K562 (cell line): ENCODE results near the gene FRRS1. TPM values are rescaled to one million over a fixed set of nuclear protein-coding genes. Genes with fewer than 3 reads are reported as not detected.

ENCODE experiments used
- ATAC-seq: fragments of 200-7000 bp; cut with Tn5 transposase; 3 replicates; pipeline ENCODE4 v1.9.1; 2020; ENCODE audit warnings: moderate library complexity
- BruUV-seq: library from RNA; stranded (reverse); fragments of 400-500 nt; replicated peaks from 2 replicates; lab custom pipeline; 2021; lab: Mats Ljungman, UMichigan
- CTCF ChIA-PET: fragments of 300-600 bp; formaldehyde crosslinking; extraction: SDS; loops from one replicate; lab custom pipeline; 2021; ENCODE audit warnings: low intra/inter-chr PET ratio; lab: Yijun Ruan, JAX
- POLR2A ChIA-PET: fragments of 300-600, 350-650 bp; sonication (Branson Sonifier 250); formaldehyde crosslinking; extraction: SDS; loops from one replicate; lab custom pipeline; 2021; ENCODE audit warnings: antibody characterized with exemption, inconsistent platforms; lab: Yijun Ruan, JAX
- DNase-seq, 4 experiments: peaks; one replicate each; pipeline versions ENCODE4 v3.0.0 to v3.0.0-alpha.2; 2011 to 2018; ENCODE audit warnings: low spot score in 3 of 4, mixed read lengths in 3 of 4; ENCODE audit errors: extremely low read depth in 1 of 4
- FAIRE-seq: peaks from 2 replicates; lab custom pipeline; 2011; peaks lifted over from hg19 to GRCh38; lab: Jason Lieb, UNC
- H2AFZ ChIP-seq: 2 replicates; pipeline ENCODE4 v1.6.0; 2011; ENCODE audit warnings: low read depth, low read length, control low read depth, inconsistent platforms
- H3K27ac ChIP-seq: fragments of 200-600 bp; 3 replicates; pipeline ENCODE4 v1.8.0; 2011; ENCODE audit warnings: low read depth, mild to moderate bottlenecking, control low read depth, inconsistent platforms, low read length, moderate library complexity, mixed read lengths; ENCODE audit errors: extremely low read depth
- H3K27me3 ChIP-seq, 2 experiments: fragments of 300-600 bp in 1 of 2; 2 replicates in 1 of 2; 3 replicates in 1 of 2; pipeline versions ENCODE4 v1.6.0 to v1.8.0; 2011; ENCODE audit warnings: inconsistent platforms in 2 of 2, low read length in 2 of 2, mild to moderate bottlenecking in 1 of 2, mixed read lengths in 1 of 2, moderate library complexity in 1 of 2; ENCODE audit not compliant: control insufficient read depth in 2 of 2, insufficient read depth in 2 of 2
- H3K36me3 ChIP-seq: fragments of 300-600 bp; 3 replicates; pipeline ENCODE4 v1.8.0; 2011; ENCODE audit warnings: mild to moderate bottlenecking, low read length, inconsistent platforms; ENCODE audit not compliant: control insufficient read depth, insufficient read depth
- H3K4me1 ChIP-seq, 2 experiments: fragments of 200-600 bp in 1 of 2; replicated peaks in 1 of 2; 2 replicates in 1 of 2; 3 replicates in 1 of 2; pipeline versions ENCODE4 v1.5.1 to v1.8.0; 2011; ENCODE audit warnings: inconsistent platforms in 2 of 2, low read length in 2 of 2, mild to moderate bottlenecking in 1 of 2, mixed read lengths in 1 of 2, moderate library complexity in 1 of 2; ENCODE audit not compliant: control insufficient read depth in 2 of 2, insufficient read depth in 2 of 2
- H3K4me2 ChIP-seq: 2 replicates; pipeline ENCODE4 v1.6.1; 2011; ENCODE audit warnings: low read length, control low read depth, inconsistent platforms, mixed read lengths; ENCODE audit not compliant: insufficient read depth
- H3K4me3 ChIP-seq: fragments of 200-600 bp; sonication (generic), shearing (Covaris generic); 2 replicates; pipeline ENCODE4 v1.5.1; 2016; ENCODE audit warnings: control low read depth, inconsistent platforms
- H3K79me2 ChIP-seq: fragments of 200-600 bp; 3 replicates; pipeline ENCODE4 v1.8.0; 2011; ENCODE audit warnings: low read length, inconsistent platforms; ENCODE audit not compliant: control insufficient read depth, insufficient read depth
- H3K9ac ChIP-seq, 2 experiments: 2 replicates each; pipeline versions ENCODE4 v1.6.0 to v1.6.1; 2011; ENCODE audit warnings: low read depth in 2 of 2, low read length in 2 of 2, control low read depth in 1 of 2, inconsistent platforms in 1 of 2, mild to moderate bottlenecking in 1 of 2, mixed read lengths in 1 of 2; ENCODE audit not compliant: insufficient read depth in 1 of 2
- H3K9me1 ChIP-seq: one replicate; pipeline ENCODE4 v1.6.0; 2011; ENCODE audit warnings: inconsistent platforms, mild to moderate bottlenecking, low read length, moderate library complexity; ENCODE audit not compliant: control insufficient read depth, insufficient read depth
- H3K9me3 ChIP-seq: replicated peaks from 2 replicates; pipeline ENCODE4 v1.5.1; 2011; ENCODE audit warnings: low read depth, low read length, inconsistent platforms; ENCODE audit not compliant: control insufficient read depth, insufficient read depth
- H4K20me1 ChIP-seq: replicated peaks from 2 replicates; pipeline ENCODE4 v1.6.1; 2011; ENCODE audit warnings: low read length, inconsistent platforms, mixed read lengths; ENCODE audit not compliant: control insufficient read depth, insufficient read depth
- C11orf30 ChIP-seq: fragments of 450-650 bp; IDR thresholded peaks from 2 replicates; pipeline ENCODE4 v1.6.1; 2016; ENCODE audit warnings: low read depth, mild to moderate bottlenecking
- EP400 ChIP-seq: fragments of 450-650 bp; IDR thresholded peaks from 2 replicates; pipeline ENCODE4 v1.6.1; 2017; ENCODE audit warnings: antibody characterized with exemption, mild to moderate bottlenecking, moderate library complexity
- ERF ChIP-seq: fragments of 450-650 bp; formaldehyde crosslinking; IDR thresholded peaks from 2 replicates; pipeline ENCODE4 v1.4.0; 2020; ENCODE audit warnings: mild to moderate bottlenecking, mixed read lengths
- HMGN3 ChIP-seq: IDR thresholded peaks from 2 replicates; pipeline ENCODE4 v1.6.1; 2011; ENCODE audit warnings: borderline replicate concordance, low read depth, mild to moderate bottlenecking, mixed read lengths, low read length; ENCODE audit not compliant: insufficient read length; ENCODE audit errors: extremely low read depth
- NFATC3 ChIP-seq: fragments of 450-650 bp; IDR thresholded peaks from 2 replicates; pipeline ENCODE4 v1.6.1; 2017; ENCODE audit warnings: mild to moderate bottlenecking
- POLR3A ChIP-seq: IDR thresholded peaks from 2 replicates; pipeline ENCODE4 v1.6.1; 2011; ENCODE audit warnings: borderline replicate concordance, mild to moderate bottlenecking, moderate library complexity; ENCODE audit not compliant: insufficient read length, insufficient read depth; ENCODE audit errors: extremely low read depth
- SAFB2 ChIP-seq: fragments of 200-400 bp; formaldehyde crosslinking; IDR thresholded peaks from 2 replicates; pipeline ENCODE4 v1.6.1; 2018; ENCODE audit warnings: borderline replicate concordance, low read length, low read depth, moderate library complexity; ENCODE audit not compliant: severe bottlenecking
- SNRNP70 ChIP-seq: fragments of 200-400 bp; formaldehyde crosslinking; optimal IDR thresholded peaks from 2 replicates; pipeline ENCODE3; 2017; ENCODE audit warnings: low read depth, low read length
- SRSF3 ChIP-seq: fragments of 200-400 bp; formaldehyde crosslinking; IDR thresholded peaks from 2 replicates; pipeline ENCODE4 v1.6.1; 2016; ENCODE audit warnings: mild to moderate bottlenecking, low read length, moderate library complexity; ENCODE audit not compliant: insufficient read depth
- TARDBP ChIP-seq: fragments of 450-650 bp; IDR thresholded peaks from 2 replicates; pipeline ENCODE4 v1.6.1; 2016
- ZBTB8A ChIP-seq: fragments of 450-650 bp; IDR thresholded peaks from 2 replicates; pipeline ENCODE4 v1.6.1; 2018; ENCODE audit warnings: mild to moderate bottlenecking, moderate library complexity; ENCODE audit not compliant: partially characterized antibody
- ZC3H4 ChIP-seq: sonication (generic); formaldehyde crosslinking; IDR thresholded peaks from 2 replicates; pipeline ENCODE4 v1.9.0; 2021; ENCODE audit warnings: missing genetic modification reagents, borderline replicate concordance
- ZNF282 ChIP-seq: sonication (generic); formaldehyde crosslinking; IDR thresholded peaks from 2 replicates; pipeline ENCODE4 v1.8.1; 2023; ENCODE audit warnings: missing genetic modification reagents
- WGBS: fragments of 100-300 bp; shearing (Covaris generic); methylation state at CpG from one replicate; pipeline ENCODE4 v1.1.6; 2016; ENCODE audit warnings: low coverage, mixed read lengths; ENCODE audit not compliant: insufficient coverage; ENCODE audit errors: missing lambda C conversion rate; 5-methylcytosine and 5-hydroxymethylcytosine counted together
- in situ Hi-C: fragments of 300-500 bp; cut with MboI; formaldehyde crosslinking; loops from 4 replicates; pipeline ENCODE4 v1.15.0; 2018; ENCODE audit warnings: inconsistent platforms, mixed read lengths
- intact Hi-C: fragments of 100-400 bp; cut with micrococcal nuclease; formaldehyde crosslinking; loops from 2 replicates; pipeline ENCODE4 v1.14.2; 2022
- polyA plus RNA-seq, 8 experiments: library from polyadenylated mRNA; depleted of rRNA in 4 of 8; stranded (reverse) in 5 of 8; unstranded in 3 of 8; fragments of >200 nt; fragmentation: Nextera tagmentation in 2 of 8; fragmentation: Illumina TruSeq in 1 of 8; extraction: Ambion mirVana in 2 of 8; extraction: Trizol in 1 of 8; gene quantifications; 2 replicates each; pipeline versions ENCODE4 v1.2.1 to v1.2.3, GENCODE V29; 2011 to 2014; ENCODE audit warnings: inconsistent platforms in 1 of 8, missing spikeins in 1 of 8
- total RNA-seq, 7 experiments: library from RNA; depleted of rRNA in 6 of 7; stranded (reverse); fragments of >200 nt in 6 of 7; fragmentation: Illumina TruSeq in 2 of 7; extraction: Trizol in 2 of 7; gene quantifications; 2 replicates each; pipeline versions ENCODE4 v1.2.1 to v1.2.3, GENCODE V29; 2011 to 2021; ENCODE audit warnings: low replicate concordance in 1 of 7
- TF ChIP-seq, protein P1 (sequence below): sonication (generic); formaldehyde crosslinking; IDR thresholded peaks from 2 replicates; pipeline ENCODE4 v1.8.0; 2022; ENCODE audit warnings: missing genetic modification reagents, mild to moderate bottlenecking, borderline replicate concordance
- TF ChIP-seq, protein P2 (sequence below): sonication (generic); formaldehyde crosslinking; IDR thresholded peaks from 2 replicates; pipeline ENCODE4 v1.5.0; 2020; ENCODE audit warnings: missing genetic modification reagents
- TF ChIP-seq, protein P3 (sequence below), 2 experiments: fragments of 450-650 bp; IDR thresholded peaks; 2 replicates each; pipeline ENCODE4 v1.6.1; 2018; ENCODE audit warnings: mild to moderate bottlenecking in 2 of 2, low read depth in 1 of 2; ENCODE audit not compliant: partially characterized antibody in 2 of 2

Gene FRRS1
- total and polyA plus RNA-seq, 9 of the 15 experiments (the other 6 are each of a cell fraction or from before 2014, with no cell fraction given), result 0.87 to 54.0 (median 23.7) TPM

- FAIRE-seq (no peak), DNase-seq (no peak), ATAC-seq (no peak)
- ChIA-PET CTCF (no interaction called here), POLR2A (interaction anchor here (3.1 kb wide), 1 partner anchor 10 kb away, joined by 10 read pairs; no protein-coding TSS in a partner anchor)
- WGBS, result 53% methylated on average over 2 of the region's 2 CpGs
- H3K9me3 ChIP-seq, result no peaks in the 10 kb centered on the region
- H3K36me3 ChIP-seq, result no peaks in the 10 kb centered on the region
- TF ChIP-seq TARDBP (no peak), HMGN3 (no peak), NFATC3 (no peak), ZC3H4 (no peak), ZNF282 (CRISPR knock-in tag) (no peak), EP400 (no peak), POLR3A (no peak), SAFB2 (no peak), C11orf30 (no peak), ZBTB8A (no peak), SNRNP70 (no peak), ERF (CRISPR knock-in tag) (no peak), SRSF3 (no peak)
- TF ChIP-seq, protein P1, sequence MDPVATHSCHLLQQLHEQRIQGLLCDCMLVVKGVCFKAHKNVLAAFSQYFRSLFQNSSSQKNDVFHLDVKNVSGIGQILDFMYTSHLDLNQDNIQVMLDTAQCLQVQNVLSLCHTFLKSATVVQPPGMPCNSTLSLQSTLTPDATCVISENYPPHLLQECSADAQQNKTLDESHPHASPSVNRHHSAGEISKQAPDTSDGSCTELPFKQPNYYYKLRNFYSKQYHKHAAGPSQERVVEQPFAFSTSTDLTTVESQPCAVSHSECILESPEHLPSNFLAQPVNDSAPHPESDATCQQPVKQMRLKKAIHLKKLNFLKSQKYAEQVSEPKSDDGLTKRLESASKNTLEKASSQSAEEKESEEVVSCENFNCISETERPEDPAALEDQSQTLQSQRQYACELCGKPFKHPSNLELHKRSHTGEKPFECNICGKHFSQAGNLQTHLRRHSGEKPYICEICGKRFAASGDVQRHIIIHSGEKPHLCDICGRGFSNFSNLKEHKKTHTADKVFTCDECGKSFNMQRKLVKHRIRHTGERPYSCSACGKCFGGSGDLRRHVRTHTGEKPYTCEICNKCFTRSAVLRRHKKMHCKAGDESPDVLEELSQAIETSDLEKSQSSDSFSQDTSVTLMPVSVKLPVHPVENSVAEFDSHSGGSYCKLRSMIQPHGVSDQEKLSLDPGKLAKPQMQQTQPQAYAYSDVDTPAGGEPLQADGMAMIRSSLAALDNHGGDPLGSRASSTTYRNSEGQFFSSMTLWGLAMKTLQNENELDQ (CRISPR knock-in tag), result no peak
- TF ChIP-seq, protein P2, sequence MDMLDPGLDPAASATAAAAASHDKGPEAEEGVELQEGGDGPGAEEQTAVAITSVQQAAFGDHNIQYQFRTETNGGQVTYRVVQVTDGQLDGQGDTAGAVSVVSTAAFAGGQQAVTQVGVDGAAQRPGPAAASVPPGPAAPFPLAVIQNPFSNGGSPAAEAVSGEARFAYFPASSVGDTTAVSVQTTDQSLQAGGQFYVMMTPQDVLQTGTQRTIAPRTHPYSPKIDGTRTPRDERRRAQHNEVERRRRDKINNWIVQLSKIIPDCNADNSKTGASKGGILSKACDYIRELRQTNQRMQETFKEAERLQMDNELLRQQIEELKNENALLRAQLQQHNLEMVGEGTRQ (CRISPR knock-in tag), result no peak
- TF ChIP-seq, protein P3, sequence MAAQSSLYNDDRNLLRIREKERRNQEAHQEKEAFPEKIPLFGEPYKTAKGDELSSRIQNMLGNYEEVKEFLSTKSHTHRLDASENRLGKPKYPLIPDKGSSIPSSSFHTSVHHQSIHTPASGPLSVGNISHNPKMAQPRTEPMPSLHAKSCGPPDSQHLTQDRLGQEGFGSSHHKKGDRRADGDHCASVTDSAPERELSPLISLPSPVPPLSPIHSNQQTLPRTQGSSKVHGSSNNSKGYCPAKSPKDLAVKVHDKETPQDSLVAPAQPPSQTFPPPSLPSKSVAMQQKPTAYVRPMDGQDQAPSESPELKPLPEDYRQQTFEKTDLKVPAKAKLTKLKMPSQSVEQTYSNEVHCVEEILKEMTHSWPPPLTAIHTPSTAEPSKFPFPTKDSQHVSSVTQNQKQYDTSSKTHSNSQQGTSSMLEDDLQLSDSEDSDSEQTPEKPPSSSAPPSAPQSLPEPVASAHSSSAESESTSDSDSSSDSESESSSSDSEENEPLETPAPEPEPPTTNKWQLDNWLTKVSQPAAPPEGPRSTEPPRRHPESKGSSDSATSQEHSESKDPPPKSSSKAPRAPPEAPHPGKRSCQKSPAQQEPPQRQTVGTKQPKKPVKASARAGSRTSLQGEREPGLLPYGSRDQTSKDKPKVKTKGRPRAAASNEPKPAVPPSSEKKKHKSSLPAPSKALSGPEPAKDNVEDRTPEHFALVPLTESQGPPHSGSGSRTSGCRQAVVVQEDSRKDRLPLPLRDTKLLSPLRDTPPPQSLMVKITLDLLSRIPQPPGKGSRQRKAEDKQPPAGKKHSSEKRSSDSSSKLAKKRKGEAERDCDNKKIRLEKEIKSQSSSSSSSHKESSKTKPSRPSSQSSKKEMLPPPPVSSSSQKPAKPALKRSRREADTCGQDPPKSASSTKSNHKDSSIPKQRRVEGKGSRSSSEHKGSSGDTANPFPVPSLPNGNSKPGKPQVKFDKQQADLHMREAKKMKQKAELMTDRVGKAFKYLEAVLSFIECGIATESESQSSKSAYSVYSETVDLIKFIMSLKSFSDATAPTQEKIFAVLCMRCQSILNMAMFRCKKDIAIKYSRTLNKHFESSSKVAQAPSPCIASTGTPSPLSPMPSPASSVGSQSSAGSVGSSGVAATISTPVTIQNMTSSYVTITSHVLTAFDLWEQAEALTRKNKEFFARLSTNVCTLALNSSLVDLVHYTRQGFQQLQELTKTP (IDR thresholded peaks at IDR 0.05; ENCODE audit: low read depth in 1 of 2, partially characterized antibody in 2 of 2), result no peak
- no peak overlapping the region for H3K27ac ChIP-seq
- H4K20me1 ChIP-seq, result no peaks in the 10 kb centered on the region
- no peaks in the 10 kb centered on the region for H3K27me3 ChIP-seq
- no peaks in the 10 kb centered on the region for H3K79me2 ChIP-seq
- no peak overlapping the region for H3K4me2 ChIP-seq
- no peak overlapping the region for H2AFZ ChIP-seq
- in situ Hi-C loops, result no loop called here
- intact Hi-C loops, result no loop called here
- no TSS peak for BruUV-seq
- no peak overlapping the region for H3K4me3 ChIP-seq
- H3K9ac ChIP-seq, result no peak overlapping the region
- no peaks in the 10 kb centered on the region for H3K4me1 ChIP-seq
- H3K9me1 ChIP-seq, result no peaks in the 10 kb centered on the region
Observed at GRCh38 chr1:99660496-99660895, 105.9 kb downstream of the FRRS1 start.
